C1 segment of cervical spinal cord (tissue), 14 donors: Measurements from ENCODE around the gene SIRPB1.
"Not testable (repeated sequence)": the region's sequence is repeated elsewhere in the genome, so short reads cannot be mapped to it uniquely, and the experiment has no call there.

ENCODE experiments used
- DNase-seq, 14 donors: peaks; one replicate each; lab custom pipeline; 2025; lab: John Stamatoyannopoulos, UW

SIRPB1 gene

DNA sequence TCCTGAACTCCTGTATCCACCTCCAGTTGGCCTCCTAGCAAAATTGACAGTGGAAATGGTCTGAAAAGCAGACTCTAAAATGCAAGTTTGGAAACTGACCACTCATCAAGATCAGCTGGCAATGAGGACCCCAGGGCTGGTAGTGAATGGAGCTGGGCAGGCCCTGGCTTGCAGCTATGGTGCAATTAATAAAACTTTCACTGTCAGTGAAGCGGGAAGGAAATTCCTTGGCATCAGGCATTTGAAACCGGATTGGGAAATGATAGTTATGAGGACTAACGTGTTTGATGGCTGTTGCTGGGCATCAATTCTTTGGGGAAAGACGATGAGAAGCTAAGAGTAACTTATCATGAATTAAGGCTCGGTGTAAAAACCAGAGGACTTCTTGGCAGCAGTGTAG, 19.1 kb downstream of the SIRPB1 start:
- DNase-seq = no peak

DNA sequence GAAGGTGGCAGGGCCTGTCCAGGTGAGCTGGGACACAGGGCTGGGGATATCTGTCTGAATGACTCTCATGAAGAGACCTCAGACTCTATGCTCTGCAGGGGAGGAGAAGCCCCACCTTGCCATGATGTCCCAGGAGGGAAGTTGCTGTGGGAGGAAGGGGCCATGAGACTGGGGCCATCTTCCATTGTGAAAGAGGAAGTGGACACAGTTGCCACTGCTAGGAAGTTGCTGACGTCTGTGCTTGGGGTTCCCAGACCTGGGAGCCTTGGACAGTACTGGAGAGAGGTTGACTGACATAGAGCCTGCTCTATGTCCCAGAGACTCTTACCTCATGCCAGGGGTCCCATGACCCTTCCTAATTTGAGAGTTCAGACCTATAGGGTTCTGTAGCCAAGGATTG, 24.5 kb downstream of the SIRPB1 start:
- peak in 1 of 14 donors; percentile 0 for DNase-seq

DNA sequence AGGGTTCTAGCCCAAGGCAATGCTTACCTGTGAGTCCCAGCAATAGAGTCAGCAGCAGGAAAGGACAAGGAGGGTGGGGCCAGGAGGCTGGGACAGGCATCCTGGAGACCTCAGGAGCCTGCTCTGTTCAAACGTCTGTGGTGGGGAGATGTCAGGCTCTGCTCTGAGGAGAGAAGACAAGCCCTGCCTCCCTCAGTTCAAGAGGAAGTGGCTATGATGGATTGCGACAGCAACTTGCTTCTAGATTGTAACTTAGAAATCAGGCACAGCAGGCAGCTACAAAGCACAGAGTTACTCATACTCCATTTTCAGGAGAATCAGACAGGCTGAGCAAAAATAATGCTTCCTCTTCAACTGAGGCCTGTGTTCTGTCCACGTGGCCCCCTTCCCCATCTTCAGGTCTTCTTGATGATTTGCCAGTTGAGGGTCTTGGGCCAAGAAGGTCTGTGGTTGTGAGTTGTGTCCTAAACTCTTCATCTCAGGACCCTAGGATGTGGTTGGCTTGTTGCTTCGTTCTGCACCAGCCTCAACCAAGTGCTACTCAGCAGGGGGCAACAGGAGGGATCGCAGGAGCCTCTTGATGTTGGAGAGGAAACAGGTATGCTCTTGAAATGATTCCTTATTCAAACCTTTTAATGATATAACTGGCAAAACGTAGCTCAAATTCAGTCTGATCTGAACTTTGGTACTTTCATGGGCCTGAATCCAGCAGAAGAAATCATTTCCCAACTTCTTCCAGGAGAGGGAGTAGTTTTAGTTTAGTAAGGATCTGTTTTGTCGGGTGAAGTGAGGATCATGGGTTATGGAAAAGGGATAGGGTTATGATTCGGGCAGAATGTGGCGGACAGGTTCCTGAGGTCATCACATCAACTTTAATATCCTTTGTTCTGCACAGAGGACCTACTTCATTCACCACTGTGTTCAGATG, 31.0 kb downstream of the SIRPB1 start:
- peak in 1 of 14 donors; percentile 6 for DNase-seq

DNA sequence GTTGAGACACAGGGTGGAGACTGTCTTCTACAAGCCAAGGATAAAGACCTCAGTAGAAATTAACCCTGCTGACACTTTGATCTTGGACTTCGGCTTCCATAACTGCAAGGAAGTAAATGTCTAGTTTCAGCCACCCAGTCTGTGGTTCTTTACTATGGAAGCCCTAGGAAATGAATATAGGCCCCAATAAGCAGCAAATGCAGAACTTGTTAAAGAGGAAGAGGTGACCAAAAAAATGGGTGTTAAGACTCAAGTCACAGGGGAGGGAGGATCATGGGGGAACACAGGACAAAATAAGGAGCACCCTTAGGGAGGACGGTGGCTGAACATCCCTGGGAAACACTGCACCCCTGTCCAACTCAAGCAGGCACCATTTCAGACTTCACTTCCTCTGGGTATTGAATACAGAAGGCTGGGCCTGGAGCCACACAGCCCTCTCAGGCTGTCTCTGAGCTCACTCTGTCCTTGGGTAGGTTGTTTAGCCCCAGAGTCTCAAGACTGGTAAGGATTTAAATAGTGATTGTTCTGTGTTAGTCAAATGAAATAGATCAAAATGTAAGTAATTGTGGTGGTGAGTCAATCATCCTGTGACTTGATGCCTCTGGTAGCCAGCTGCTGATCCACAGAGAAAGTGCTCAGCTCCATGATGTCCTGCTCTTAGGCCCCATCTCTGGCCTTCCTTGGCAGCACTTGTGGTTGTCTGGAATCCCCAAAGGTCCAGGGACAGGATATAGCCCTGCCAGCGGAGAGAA, 31.9 kb downstream of the SIRPB1 start:
- no peak for DNase-seq

DNA sequence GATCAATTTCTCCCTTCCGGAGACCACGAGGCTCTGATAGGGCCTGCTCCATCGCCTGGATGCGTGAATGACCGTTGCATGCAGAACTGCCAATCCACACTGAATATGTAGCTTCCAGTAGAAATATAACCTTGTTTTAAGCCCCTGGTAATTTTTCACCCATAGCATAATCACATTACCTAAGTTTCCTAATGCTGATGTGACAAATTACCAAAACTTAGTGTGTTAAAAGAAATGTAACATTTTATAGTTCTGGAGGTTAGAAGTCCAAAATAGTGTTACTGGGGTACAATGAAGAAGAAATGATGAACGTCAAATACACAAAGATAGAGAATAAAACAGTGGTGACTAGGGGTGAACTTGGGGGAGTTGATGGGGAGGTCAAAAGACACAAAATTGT, 40.3 kb downstream of the SIRPB1 start:
- no peak for DNase-seq

DNA sequence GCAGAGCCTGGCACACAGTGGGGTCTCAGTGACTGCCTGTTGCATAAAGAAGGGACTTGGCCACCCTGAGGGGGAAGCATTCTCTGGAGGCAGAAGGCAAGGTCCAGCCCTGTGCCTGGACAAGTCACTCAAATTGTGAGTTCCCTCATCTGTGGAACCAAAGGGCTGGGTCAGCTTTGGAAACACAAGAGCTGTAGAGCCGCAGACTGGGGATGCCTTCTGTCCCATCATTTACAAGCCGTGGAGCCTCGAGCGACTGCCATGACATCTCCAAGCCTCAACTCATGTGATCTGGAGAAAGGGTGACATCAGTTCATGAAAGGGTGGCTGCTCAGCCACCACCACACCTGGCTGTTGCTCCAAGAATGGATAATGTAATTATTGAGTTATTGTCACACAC, 41.9 kb downstream of the SIRPB1 start:
- no peak for DNase-seq

DNA sequence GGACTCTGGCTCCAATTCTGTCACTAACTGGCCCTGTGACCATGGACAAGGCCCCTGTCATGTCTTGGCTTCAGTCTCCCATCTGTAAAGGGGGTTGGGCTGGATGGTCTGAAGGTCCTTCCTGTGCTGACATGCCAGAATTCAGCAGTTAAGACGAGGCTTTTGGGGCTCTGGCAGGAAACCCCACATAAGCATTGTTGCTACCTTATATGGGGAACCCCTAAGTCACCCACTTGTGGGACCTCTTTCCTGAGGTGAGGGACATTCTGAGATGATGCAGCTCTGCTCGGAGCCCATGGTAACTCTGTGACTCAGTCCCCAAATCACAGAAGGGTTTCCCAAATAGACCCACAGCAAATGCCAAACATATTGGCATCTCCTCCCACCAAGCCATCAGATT, 42.5 kb downstream of the SIRPB1 start:
- DNase-seq = not testable (repeated sequence)

DNA sequence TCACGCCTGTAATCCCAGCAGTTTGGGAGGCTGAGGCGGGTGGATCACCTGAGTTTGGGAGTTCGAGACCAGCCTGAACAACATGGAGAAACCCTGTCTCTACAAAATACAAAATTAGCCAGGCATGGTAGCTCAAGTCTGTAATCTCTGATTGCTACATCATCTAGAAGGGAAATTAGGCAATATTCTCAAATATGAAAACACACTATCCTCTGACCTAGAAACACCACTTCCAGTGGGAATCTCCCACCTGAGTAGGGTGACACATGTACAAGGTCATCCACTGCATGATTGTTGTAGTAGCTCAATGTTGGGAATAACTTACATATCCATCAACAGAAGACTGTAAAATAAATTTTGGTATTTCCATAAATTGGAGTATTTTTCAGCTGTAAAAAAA, 43.2 kb downstream of the SIRPB1 start:
- DNase-seq = no peak

DNA sequence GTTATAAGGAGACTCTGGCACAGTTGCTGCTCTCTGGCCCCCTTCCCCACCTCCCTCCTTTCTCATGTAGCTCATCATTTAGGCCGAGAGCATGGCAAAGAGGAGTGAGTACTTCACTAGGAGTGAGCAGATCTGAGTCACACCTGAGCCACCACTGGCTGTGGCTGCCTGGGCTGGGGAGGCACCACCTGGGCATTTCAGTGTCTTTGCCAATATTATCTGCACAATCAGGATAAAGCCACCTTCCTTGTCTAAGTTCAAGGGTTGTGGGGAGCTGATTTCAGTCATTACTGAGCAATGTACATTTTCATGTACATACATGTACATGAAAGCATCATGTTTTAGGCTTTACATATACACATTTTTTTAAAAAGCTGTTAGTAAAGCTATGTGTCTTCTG, 43.8 kb downstream of the SIRPB1 start:
- DNase-seq = not testable (repeated sequence)

DNA sequence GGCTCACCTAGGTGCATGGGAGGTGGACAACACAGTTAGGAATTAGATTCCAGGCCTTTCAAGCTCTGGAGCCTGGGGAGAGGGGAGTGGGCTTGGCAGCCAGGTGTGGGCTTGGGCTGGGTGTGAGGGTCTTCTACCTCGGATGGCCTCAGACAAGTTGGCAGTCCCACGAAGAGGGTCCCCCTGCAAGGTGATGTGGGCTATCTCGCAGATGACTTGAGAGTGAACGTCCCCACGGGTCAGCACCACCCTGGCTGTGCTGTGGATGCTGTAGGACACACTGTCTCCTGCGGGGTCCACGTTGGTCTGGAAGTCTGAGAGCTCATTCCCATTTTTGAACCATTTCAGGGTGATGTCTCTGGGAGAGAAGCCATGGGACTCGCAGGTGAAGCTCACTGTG, 48.2 kb downstream of the SIRPB1 start:
- not testable (repeated sequence) for DNase-seq
